ENCODE results near the gene PTPRR.

- no peak for TF ChIP-seq CTCF (IDR thresholded peaks at IDR 0.05)
- no peak for TF ChIP-seq POLR2AphosphoS5 (IDR thresholded peaks at IDR 0.05)
These were observed 5.0 kb upstream of the PTPRR start for GRCh38 chr12:70925539-70925938.

Data from prostate gland (tissue), 2 donors.